Ovary (tissue), 9 donors: Measurements from ENCODE around the gene RNF41. TPM values are rescaled to one million over a fixed set of nuclear protein-coding genes. Genes with fewer than 3 reads are reported as not detected.

Experiments
- DNase-seq, 5 donors: peaks; one replicate each; pipeline ENCODE4 v3.0.0-alpha.2; 2019 to 2020
- H3K27ac ChIP-seq, 2 donors: fragments of 200-600 bp; one replicate each; pipeline versions ENCODE4 v1.5.1 to v1.8.0; 2019 to 2022
- H3K27me3 ChIP-seq: fragments of 200-600 bp; one replicate; pipeline ENCODE4 v1.8.0; 2022
- H3K36me3 ChIP-seq: fragments of 200-600 bp; sonication (generic); one replicate; pipeline ENCODE4 v1.5.1; 2019
- H3K4me1 ChIP-seq: one replicate; pipeline ENCODE4 v1.8.1; 2013; ENCODE audit warnings: mild to moderate bottlenecking, moderate library complexity; ENCODE audit not compliant: insufficient read depth
- H3K4me3 ChIP-seq: fragments of 200-600 bp; sonication (generic); one replicate; pipeline ENCODE4 v1.5.1; 2017
- H3K9me3 ChIP-seq, 2 donors: fragments of 200-600 bp in 1 of 2; sonication (generic) in 1 of 2; one replicate each; pipeline versions ENCODE4 v1.5.1 to v1.8.1; 2013 to 2019; ENCODE audit warnings: mild to moderate bottlenecking in 1 of 2, moderate library complexity in 1 of 2
- CTCF ChIP-seq, 3 donors: fragments of 450-650 bp in 2 of 3; fragments of 200-600 bp in 1 of 3; IDR thresholded peaks; one replicate each; pipeline versions ENCODE4 v1.5.1 to v1.8.0; 2016 to 2022; ENCODE audit warnings: antibody characterized with exemption in 3 of 3, mild to moderate bottlenecking in 1 of 3
- EP300 ChIP-seq: sonication (generic); formaldehyde crosslinking; IDR thresholded peaks from one replicate; pipeline ENCODE4 v1.6.1; 2017; ENCODE audit warnings: antibody characterized with exemption
- POLR2A ChIP-seq: fragments of 450-650 bp; IDR thresholded peaks from one replicate; pipeline ENCODE4 v1.6.1; 2017; ENCODE audit warnings: antibody characterized with exemption, mild to moderate bottlenecking, moderate library complexity
- WGBS, 3 donors: extraction: QIAGEN DNeasy Blood & Tissue Kit in 1 of 3; methylation state at CpG; one replicate each; pipeline versions ENCODE4 v1.1.5 to v1.1.7; 2013 to 2017; 5-methylcytosine and 5-hydroxymethylcytosine counted together
- intact Hi-C, 4 donors: fragments of 100-400 bp; cut with DNase I; formaldehyde crosslinking; loops; one replicate each; pipeline versions ENCODE4 v1.11.0 to v1.15.1; 2022 to 2023
- polyA plus RNA-seq, 2 donors: library from polyadenylated mRNA; stranded (reverse); fragments of 200-250 nt in 1 of 2; fragments of 350-450 nt in 1 of 2; fragmentation: Illumina TruSeq in 1 of 2; extraction: RNeasy Lipid Tissue Mini Kit (QIAGEN cat#74804) in 1 of 2; gene quantifications; one replicate each; pipeline ENCODE4 v1.2.3, GENCODE V29; 2013 to 2014
- total RNA-seq, 7 donors: library from RNA; depleted of rRNA in 2 of 7; stranded (reverse); fragments of >200 nt in 2 of 7; fragmentation: NEBNext Ultra II Directional in 3 of 7; extraction: Animal tissue kit (Norgen Biotek cat#: 25700) in 3 of 7; gene quantifications; one replicate each; pipeline versions ENCODE4 v1.1.0 to v1.2.4, GENCODE V29; 2016 to 2023
- donor health status: DM: no; HTN: no; CAD: no; lungs with moderate emphysema.
- donor health status: DM: no; HTN: no; CAD: no.
- donor health status: Bipolar disorder and iron deficiency.
- donor health status: DM: yes; HTN: yes; CAD: no.
- donor health status: DM: no; HTN: no; CAD: no.
- donor health status: DM: yes; HTN: yes; CAD: no.

The RNF41 gene
- total and polyA plus RNA-seq, 9 donors, result 29.4 to 55.6 (median 40.6) TPM

- no peak overlapping the region for H3K4me3 ChIP-seq
- intact Hi-C loops, result loop anchor here in 1 of 4 donors (5.0 kb wide), 1 partner anchor 43 kb away; no protein-coding TSS in a partner anchor
- 46 to 59% (median 56%) methylated on average over 16 of the region's 16 CpGs for WGBS, 3 donors
- no peaks in the 10 kb centered on the region for H3K27me3 ChIP-seq
- H3K27ac ChIP-seq, result no peak overlapping the region
- TF ChIP-seq CTCF (IDR thresholded peaks at IDR 0.05) (no peak), EP300 (no peak), POLR2A (no peak)
- no peaks in the 10 kb centered on the region for H3K9me3 ChIP-seq
- no peak for DNase-seq
- no peaks in the 10 kb centered on the region for H3K4me1 ChIP-seq
- H3K36me3 ChIP-seq, result no peaks in the 10 kb centered on the region
Observed at GRCh38 chr12:56234746-56235436, 13.2 kb upstream of the RNF41 start.

GRCh38 chr12:56231184-56231582 is 9.5 kb upstream of the RNF41 start:
- intact Hi-C loops, result loop anchor here in 1 of 4 donors (5.0 kb wide), 1 partner anchor 39 kb away; no protein-coding TSS in a partner anchor
- WGBS, 3 donors, result 85 to 91% (median 85%) methylated on average over 11 of the region's 11 CpGs
- Histone ChIP-seq H3K4me1 (no peaks in the 10 kb centered on the region), H3K36me3 (no peaks in the 10 kb centered on the region), H3K27ac (no peak overlapping the region), H3K4me3 (no peak overlapping the region), H3K27me3 (no peaks in the 10 kb centered on the region), H3K9me3 (no peaks in the 10 kb centered on the region)
- TF ChIP-seq EP300, result no peak
- no peak for DNase-seq

- intact Hi-C loops, result loop anchor here in 1 of 4 donors (5.0 kb wide), 1 partner anchor 38 kb away; no protein-coding TSS in a partner anchor
- Histone ChIP-seq H3K27ac (no peak overlapping the region), H3K27me3 (no peaks in the 10 kb centered on the region), H3K9me3 (no peaks in the 10 kb centered on the region), H3K4me3 (no peak overlapping the region), H3K4me1 (no peaks in the 10 kb centered on the region), H3K36me3 (no peaks in the 10 kb centered on the region)
- no peak for DNase-seq
- TF ChIP-seq CTCF (IDR thresholded peaks at IDR 0.05), result no peak
- TF ChIP-seq EP300, result no peak
- no peak for TF ChIP-seq POLR2A
- WGBS, 3 donors, result 61 to 66% (median 65%) methylated on average over 8 of the region's 8 CpGs
Observed at GRCh38 chr12:56230432-56231183, 8.9 kb upstream of the RNF41 start.

GRCh38 chr12:56229916-56230431 is 8.3 kb upstream of the RNF41 start, which contains the start of gene SLC39A5:
Gene SLC39A5, plus strand, starts transcription at chr12:56230051. Its CDS starts 1,224 bp downstream, at chr12:56231275.
- WGBS, 3 donors, result 63 to 78% (median 71%) methylated on average over 4 of the region's 4 CpGs
- Histone ChIP-seq H3K9me3 (no peaks in the 10 kb centered on the region), H3K27ac (no peak within 1 kb of the TSS), H3K27me3 (no peaks in the 10 kb centered on the region), H3K36me3 (no peaks in the 10 kb centered on the region), H3K4me3 (no peak within 1 kb of the TSS), H3K4me1 (no peaks in the 10 kb centered on the region)
- DNase-seq, result no peak
- intact Hi-C loops, result loop anchor here in 3 of 4 donors (5.0 to 10.0 kb wide), 2 partner anchors 38 to 105 kb away; partner anchors contain the start of gene ESYT1 (in 2 of the 3)
- no peak for TF ChIP-seq CTCF (IDR thresholded peaks at IDR 0.05)
- no peak for TF ChIP-seq POLR2A
- TF ChIP-seq EP300, result no peak
